Panc1 (cell line): ENCODE measurements around the gene AEBP2.

Experiments
- CTCF ChIP-seq: fragments of 450-650 bp; IDR thresholded peaks from 2 replicates; pipeline ENCODE4 v1.5.1; 2017; ENCODE audit warnings: mild to moderate bottlenecking
- POLR2AphosphoS5 ChIP-seq: IDR thresholded peaks from 2 replicates; pipeline ENCODE4 v1.6.1; 2012; ENCODE audit warnings: mild to moderate bottlenecking, low read depth, low read length, moderate library complexity
- REST ChIP-seq, 2 experiments: IDR thresholded peaks; 2 replicates each; pipeline ENCODE4 v1.6.1; 2011 to 2012; ENCODE audit warnings: low read depth in 2 of 2, control low read depth in 1 of 2, low read length in 1 of 2, mild to moderate bottlenecking in 1 of 2, moderate library complexity in 1 of 2; ENCODE audit not compliant: insufficient read depth in 1 of 2
- SIN3A ChIP-seq: IDR thresholded peaks from 2 replicates; pipeline ENCODE4 v1.6.1; 2012; ENCODE audit warnings: low read depth, mild to moderate bottlenecking, low read length, moderate library complexity, borderline replicate concordance; ENCODE audit not compliant: insufficient read depth
- TCF7L2 ChIP-seq: IDR thresholded peaks from 2 replicates; pipeline ENCODE4 v1.6.1; 2011; ENCODE audit warnings: mild to moderate bottlenecking, low read depth, low read length, inconsistent platforms

- TF ChIP-seq CTCF: no peak
- no peak for TF ChIP-seq REST (IDR thresholded peaks at IDR 0.05; ENCODE audit: insufficient read depth in 1 of 2, low read depth in 2 of 2, low read length in 1 of 2)
- TF ChIP-seq TCF7L2: no peak
- no peak for TF ChIP-seq POLR2AphosphoS5
- no peak for TF ChIP-seq SIN3A
These were observed 23.7 kb upstream of the AEBP2 start for GRCh38 chr12:19415563-19415962.
